ENCODE data around the gene SH2D3C.

The SH2D3C gene

DNA sequence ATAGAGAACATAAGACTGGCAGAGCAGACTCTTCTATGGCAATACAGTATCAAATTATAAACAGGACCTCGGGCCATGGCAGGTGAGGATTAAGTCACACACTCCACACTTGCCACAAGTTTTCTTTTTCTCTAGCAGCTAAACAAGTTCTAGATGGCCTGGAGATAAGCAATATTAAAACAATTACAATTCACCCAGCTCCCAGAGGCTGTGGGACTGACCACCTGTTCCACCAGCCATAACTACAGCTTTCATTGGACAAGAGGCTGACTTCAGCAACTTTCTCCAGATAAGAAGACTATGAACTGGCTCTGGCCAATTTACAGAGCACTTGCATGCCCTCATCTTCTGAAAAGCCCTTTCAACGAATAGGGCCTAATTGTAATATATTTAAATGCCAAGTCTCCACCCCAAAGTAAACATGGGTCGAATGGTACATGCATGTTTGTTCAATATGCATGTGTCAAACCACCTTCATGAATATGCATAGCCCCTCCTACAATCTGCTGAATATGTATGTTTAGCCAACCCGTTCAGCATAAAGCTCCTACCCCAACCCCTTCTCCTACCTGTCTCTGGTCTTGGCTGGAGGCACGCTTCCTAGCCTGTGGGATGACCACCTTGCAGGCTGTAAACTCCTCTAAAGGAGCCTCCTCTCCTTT is 77.7 kb downstream of the SH2D3C start:
- DNase-seq = no peak
- no peak overlapping the region for H3K4me2 ChIP-seq (ENCODE audit: low read depth, low read length)
- no peak for TF ChIP-seq EZH2phosphoT487 (IDR thresholded peaks at IDR 0.05; ENCODE audit: low read length)
- no peak for TF ChIP-seq EZH2 (optimal IDR thresholded peaks at IDR 0.05; ENCODE audit: low read depth, low read length)
- no peak for TF ChIP-seq CTCF (IDR thresholded peaks at IDR 0.05; ENCODE audit: low read length)
- H3K9me3 ChIP-seq (replicated peaks; ENCODE audit: insufficient read depth, low read length) = no peaks in the 10 kb centered on the region
- H4K20me1 ChIP-seq (ENCODE audit: insufficient read depth, low read length) = no peaks in the 10 kb centered on the region
- H3K27me3 ChIP-seq (replicated peaks; ENCODE audit: insufficient read depth, low read length) = no peaks in the 10 kb centered on the region
- H3K9ac ChIP-seq (ENCODE audit: low read length) = no peak overlapping the region
- H3K9me2 ChIP-seq (replicated peaks; ENCODE audit: insufficient read depth, low read length) = no peaks in the 10 kb centered on the region
- no peak overlapping the region for H3K4me3 ChIP-seq (ENCODE audit: low read length)
- H3K79me2 ChIP-seq (ENCODE audit: low read length) = no peaks in the 10 kb centered on the region
- H2AFZ ChIP-seq (ENCODE audit: low read length) = no peak overlapping the region
- H3K36me3 ChIP-seq (replicated peaks; ENCODE audit: insufficient read depth, low read length) = no peaks in the 10 kb centered on the region
- no peaks in the 10 kb centered on the region for H3F3A ChIP-seq (ENCODE audit: insufficient read depth, low read length)
- no peak overlapping the region for H3K27ac ChIP-seq (ENCODE audit: low read length)
- H3K4me1 ChIP-seq (ENCODE audit: low read length) = no peaks in the 10 kb centered on the region

GRCh38 chr9:127700140-127700539 is 78.3 kb downstream of the SH2D3C start:
- H3K4me2 ChIP-seq (ENCODE audit: low read depth, low read length) = no peak overlapping the region
- H3K36me3 ChIP-seq (replicated peaks; ENCODE audit: insufficient read depth, low read length) = no peaks in the 10 kb centered on the region
- no peaks in the 10 kb centered on the region for H3K79me2 ChIP-seq (ENCODE audit: low read length)
- H3F3A ChIP-seq (ENCODE audit: insufficient read depth, low read length) = no peaks in the 10 kb centered on the region
- TF ChIP-seq EZH2phosphoT487 (IDR thresholded peaks at IDR 0.05; ENCODE audit: low read length) (no peak), EZH2 (optimal IDR thresholded peaks at IDR 0.05; ENCODE audit: low read depth, low read length) (no peak), CTCF (IDR thresholded peaks at IDR 0.05; ENCODE audit: low read length) (no peak)
- DNase-seq = no peak
- no peaks in the 10 kb centered on the region for H3K9me2 ChIP-seq (replicated peaks; ENCODE audit: insufficient read depth, low read length)
- no peaks in the 10 kb centered on the region for H3K4me1 ChIP-seq (ENCODE audit: low read length)
- H3K27me3 ChIP-seq (replicated peaks; ENCODE audit: insufficient read depth, low read length) = no peaks in the 10 kb centered on the region
- H3K4me3 ChIP-seq (ENCODE audit: low read length) = no peak overlapping the region
- H3K27ac ChIP-seq (ENCODE audit: low read length) = no peak overlapping the region
- H2AFZ ChIP-seq (ENCODE audit: low read length) = no peak overlapping the region
- H3K9ac ChIP-seq (ENCODE audit: low read length) = no peak overlapping the region
- H4K20me1 ChIP-seq (ENCODE audit: insufficient read depth, low read length) = no peaks in the 10 kb centered on the region
- no peaks in the 10 kb centered on the region for H3K9me3 ChIP-seq (replicated peaks; ENCODE audit: insufficient read depth, low read length)

- Histone ChIP-seq H3K79me2 (ENCODE audit: low read length) (no peaks in the 10 kb centered on the region), H3K36me3 (replicated peaks; ENCODE audit: insufficient read depth, low read length) (no peaks in the 10 kb centered on the region), H3K4me1 (ENCODE audit: low read length) (no peaks in the 10 kb centered on the region), H3K27me3 (replicated peaks; ENCODE audit: insufficient read depth, low read length) (no peaks in the 10 kb centered on the region), H2AFZ (ENCODE audit: low read length) (no peak overlapping the region), H3K9me3 (replicated peaks; ENCODE audit: insufficient read depth, low read length) (no peaks in the 10 kb centered on the region), H3K27ac (ENCODE audit: low read length) (no peak overlapping the region), H4K20me1 (ENCODE audit: insufficient read depth, low read length) (no peaks in the 10 kb centered on the region), H3K9me2 (replicated peaks; ENCODE audit: insufficient read depth, low read length) (no peaks in the 10 kb centered on the region), H3K4me2 (ENCODE audit: low read depth, low read length) (no peak overlapping the region), H3K9ac (ENCODE audit: low read length) (no peak overlapping the region), H3F3A (ENCODE audit: insufficient read depth, low read length) (no peaks in the 10 kb centered on the region), H3K4me3 (ENCODE audit: low read length) (no peak overlapping the region)
- DNase-seq = no peak
- TF ChIP-seq CTCF (IDR thresholded peaks at IDR 0.05; ENCODE audit: low read length) = no peak
- TF ChIP-seq EZH2phosphoT487 (IDR thresholded peaks at IDR 0.05; ENCODE audit: low read length) = no peak
- no peak for TF ChIP-seq EZH2 (optimal IDR thresholded peaks at IDR 0.05; ENCODE audit: low read depth, low read length)
Measured at GRCh38 chr9:127698985-127699670, 79.3 kb downstream of the SH2D3C start.
